Skeletal muscle satellite cell (primary cell): Measurements from ENCODE around the gene PPRC1. TPM values are rescaled to one million over a fixed set of nuclear protein-coding genes. Genes with fewer than 3 reads are reported as not detected.
"Not testable (repeated sequence)": the region's sequence is repeated elsewhere in the genome, so short reads cannot be mapped to it uniquely, and the experiment has no call there.

ENCODE experiments used
- H3K27me3 ChIP-seq: 2 replicates; pipeline ENCODE4 v1.7.0; 2013; ENCODE audit warnings: low read length; ENCODE audit not compliant: control insufficient read depth, insufficient read depth
- H3K36me3 ChIP-seq: 2 replicates; pipeline ENCODE4 v1.7.0; 2013; ENCODE audit warnings: mild to moderate bottlenecking, control low read depth, low read length; ENCODE audit not compliant: insufficient read depth
- H3K4me1 ChIP-seq: 2 replicates; pipeline ENCODE4 v1.7.0; 2013; ENCODE audit warnings: low read length; ENCODE audit not compliant: control insufficient read depth, insufficient read depth
- H3K4me2 ChIP-seq: 2 replicates; pipeline ENCODE4 v1.7.0; 2013; ENCODE audit warnings: mild to moderate bottlenecking, low read length
- H3K4me3 ChIP-seq: 2 replicates; pipeline ENCODE4 v1.7.0; 2013; ENCODE audit warnings: low read length
- H3K9ac ChIP-seq: 2 replicates; pipeline ENCODE4 v1.7.0; 2013; ENCODE audit warnings: mild to moderate bottlenecking, low read depth, low read length, moderate library complexity
- H3K9me3 ChIP-seq: replicated peaks from 2 replicates; pipeline ENCODE4 v1.7.0; 2013; ENCODE audit warnings: mild to moderate bottlenecking, control low read depth, low read length
- small RNA-seq: library from RNA; depleted of rRNA; stranded (forward); fragments of <200 nt; gene quantifications from one replicate; pipeline ENCODE3, GENCODE V24; 2012

PPRC1 gene

GRCh38 chr10:102185272-102185671, 52.4 kb downstream of the PPRC1 start:
- no peaks in the 10 kb centered on the region for H3K4me1 ChIP-seq
- H3K36me3 ChIP-seq = no peaks in the 10 kb centered on the region
- H3K9me3 ChIP-seq = peaks cover 7% of the 10 kb centered on the region
- H3K4me3 ChIP-seq = no peak overlapping the region
- H3K4me2 ChIP-seq = no peak overlapping the region
- no peak overlapping the region for H3K9ac ChIP-seq
- peaks cover 4% of the 10 kb centered on the region for H3K27me3 ChIP-seq

- Histone ChIP-seq H3K4me3 (no peak overlapping the region), H3K36me3 (no peaks in the 10 kb centered on the region)
Measured at GRCh38 chr10:102185811-102186527, 53.1 kb downstream of the PPRC1 start.

GRCh38 chr10:102188298-102188940, 55.6 kb downstream of the PPRC1 start:
- H3K36me3 ChIP-seq = no peaks in the 10 kb centered on the region
- peaks cover 7% of the 10 kb centered on the region for H3K9me3 ChIP-seq
- H3K9ac ChIP-seq = no peak overlapping the region
- peaks cover 8% of the 10 kb centered on the region for H3K27me3 ChIP-seq
- H3K4me1 ChIP-seq = no peaks in the 10 kb centered on the region
- no peak overlapping the region for H3K4me2 ChIP-seq
- H3K4me3 ChIP-seq = no peak overlapping the region

More at GRCh38 chr10:102185811-102186527, 53.1 kb downstream of the PPRC1 start:
- Histone ChIP-seq H3K4me1 (no peaks in the 10 kb centered on the region), H3K9me3 (peaks cover 7% of the 10 kb centered on the region), H3K4me2 (peak overlapping the region; percentile 33), H3K27me3 (peaks cover 4% of the 10 kb centered on the region), H3K9ac (no peak overlapping the region)

GRCh38 chr10:102188941-102189898, 56.4 kb downstream of the PPRC1 start:
- H3K9ac ChIP-seq, H3K4me3 ChIP-seq, H3K4me1 ChIP-seq, H3K27me3 ChIP-seq, H3K4me2 ChIP-seq, H3K36me3 ChIP-seq, H3K9me3 ChIP-seq: not testable (repeated sequence)

- H3K27me3 ChIP-seq = peaks cover 12% of the 10 kb centered on the region
- H3K4me3 ChIP-seq = no peak overlapping the region
- peaks cover 5% of the 10 kb centered on the region for H3K4me1 ChIP-seq
- no peaks in the 10 kb centered on the region for H3K36me3 ChIP-seq
- H3K9ac ChIP-seq = no peak overlapping the region
- no peak overlapping the region for H3K4me2 ChIP-seq
- no peaks in the 10 kb centered on the region for H3K9me3 ChIP-seq
Measured at GRCh38 chr10:102191956-102192355, 59.1 kb downstream of the PPRC1 start.

GRCh38 chr10:102195296-102195870, 62.5 kb downstream of the PPRC1 start:
- Histone ChIP-seq H3K9ac (no peak overlapping the region), H3K4me2 (no peak overlapping the region), H3K4me3 (no peak overlapping the region), H3K27me3 (peaks cover 18% of the 10 kb centered on the region), H3K9me3 (no peaks in the 10 kb centered on the region), H3K36me3 (no peaks in the 10 kb centered on the region), H3K4me1 (peaks cover 5% of the 10 kb centered on the region)

GRCh38 chr10:102196893-102197292, 64.1 kb downstream of the PPRC1 start:
- Histone ChIP-seq H3K9me3 (no peaks in the 10 kb centered on the region), H3K27me3 (peaks cover 29% of the 10 kb centered on the region), H3K4me1 (peaks cover 5% of the 10 kb centered on the region), H3K36me3 (no peaks in the 10 kb centered on the region), H3K4me2 (no peak overlapping the region), H3K4me3 (no peak overlapping the region), H3K9ac (no peak overlapping the region)

GRCh38 chr10:102198027-102198426, 65.2 kb downstream of the PPRC1 start:
- Histone ChIP-seq H3K4me3 (no peak overlapping the region), H3K9me3 (no peaks in the 10 kb centered on the region), H3K36me3 (no peaks in the 10 kb centered on the region), H3K27me3 (peaks cover 38% of the 10 kb centered on the region), H3K4me2 (no peak overlapping the region), H3K4me1 (peaks cover 5% of the 10 kb centered on the region), H3K9ac (no peak overlapping the region)

Small RNA genes within 50 kb of the gene (small RNA-seq; reads per million reads assigned to genes)
- gene AL500527.1 (not detected), gene AL500527.2 (not detected)
